B cell (primary cell): ENCODE results near the gene IGSF22. TPM values are rescaled to one million over a fixed set of nuclear protein-coding genes. Genes with fewer than 3 reads are reported as not detected.
A peak's percentile ranks its signal among the peaks of the same experiment; 100 is the strongest.

ENCODE experiments used
- ATAC-seq: fragments of 200-7000 bp; cut with Tn5 transposase; one replicate; pipeline ENCODE4 v1.10.0; 2021; ENCODE audit warnings: low read depth, mild to moderate bottlenecking, moderate number of reproducible peaks, moderate library complexity
- CTCF ChIA-PET: fragments of 350-600 bp; sonication (Branson Sonifier 250); formaldehyde crosslinking; loops from one replicate; lab custom pipeline; 2021; ENCODE audit warnings: antibody characterized with exemption, inconsistent platforms; lab: Charles Lee
- POLR2A ChIA-PET: fragments of 350-600 bp; sonication (Branson Sonifier 250); formaldehyde crosslinking; loops from one replicate; lab custom pipeline; 2021; ENCODE audit warnings: antibody characterized with exemption; lab: Charles Lee
- DNase-seq: peaks from one replicate; pipeline ENCODE4 v3.0.0; 2013
- H2AFZ ChIP-seq: 2 replicates; pipeline ENCODE4 v1.6.1; 2012; ENCODE audit warnings: mild to moderate bottlenecking, low read depth, low read length; ENCODE audit not compliant: insufficient read depth, poor library complexity, severe bottlenecking
- H3K27ac ChIP-seq, 2 donors: 1 replicate in 1 of 2; 2 replicates in 1 of 2; pipeline ENCODE4 v1.5.1; 2012 to 2013; ENCODE audit warnings: low read length in 2 of 2, mild to moderate bottlenecking in 2 of 2, moderate library complexity in 1 of 2
- H3K27me3 ChIP-seq, 4 experiments: fragments of 200-600 bp in 1 of 4; sonication (generic) in 1 of 4; replicated peaks in 1 of 4; 1 replicate in 2 of 4; 2 replicates in 2 of 4; pipeline versions ENCODE4 v1.6.1 to v1.7.0; 2013 to 2016; ENCODE audit warnings: low read length in 3 of 4, mild to moderate bottlenecking in 2 of 4, mixed read lengths in 1 of 4, moderate library complexity in 1 of 4; ENCODE audit not compliant: insufficient read depth in 4 of 4, control insufficient read depth in 3 of 4; ENCODE audit errors: control extremely low read depth in 1 of 4
- H3K36me3 ChIP-seq, 2 experiments: replicated peaks in 1 of 2; 1 replicate in 1 of 2; 2 replicates in 1 of 2; pipeline versions ENCODE4 v1.6.1 to v1.7.1; 2013; ENCODE audit warnings: low read length in 1 of 2; ENCODE audit not compliant: insufficient read depth in 2 of 2, control insufficient read depth in 1 of 2; ENCODE audit errors: control extremely low read depth in 1 of 2, extremely low read depth in 1 of 2
- H3K4me1 ChIP-seq, 2 donors: fragments of 200-600 bp in 1 of 2; sonication (generic) in 1 of 2; 1 replicate in 1 of 2; 2 replicates in 1 of 2; pipeline versions ENCODE4 v1.5.1 to v1.6.1; 2013 to 2017; ENCODE audit warnings: low read length in 2 of 2; ENCODE audit not compliant: control insufficient read depth in 2 of 2, insufficient read depth in 2 of 2
- H3K4me2 ChIP-seq: replicated peaks from 2 replicates; pipeline ENCODE3; 2012; ENCODE audit warnings: mild to moderate bottlenecking, low read depth, low read length; ENCODE audit not compliant: poor library complexity, severe bottlenecking
- H3K4me3 ChIP-seq, 5 experiments: fragments of 200-600 bp in 1 of 5; sonication (generic) in 1 of 5; 1 replicate in 3 of 5; 2 replicates in 2 of 5; pipeline versions ENCODE4 v1.5.1 to v1.7.0; 2011 to 2016; ENCODE audit warnings: low read length in 4 of 5, mild to moderate bottlenecking in 4 of 5, low read depth in 2 of 5, control low read depth in 1 of 5, moderate library complexity in 1 of 5; ENCODE audit not compliant: insufficient read depth in 1 of 5; ENCODE audit errors: control extremely low read depth in 1 of 5, extremely low read depth in 1 of 5
- H3K79me2 ChIP-seq: fragments of 200-600 bp; sonication (generic); one replicate; pipeline ENCODE4 v1.6.0; 2016; ENCODE audit warnings: low read length; ENCODE audit not compliant: control insufficient read depth, insufficient read depth
- H3K9ac ChIP-seq: fragments of 200-600 bp; sonication (generic); 2 replicates; pipeline ENCODE4 v1.6.1; 2017; ENCODE audit warnings: mild to moderate bottlenecking, low read length, moderate library complexity
- H3K9me3 ChIP-seq, 3 donors: one replicate each; pipeline versions ENCODE4 v1.6.1 to v1.7.1; 2013; ENCODE audit warnings: low read length in 2 of 3; ENCODE audit not compliant: control insufficient read depth in 2 of 3, insufficient read depth in 1 of 3; ENCODE audit errors: control extremely low read depth in 1 of 3
- H4K20me1 ChIP-seq: 2 replicates; pipeline ENCODE4 v1.6.0; 2012; ENCODE audit warnings: mild to moderate bottlenecking, low read length; ENCODE audit not compliant: insufficient read depth, control insufficient read depth, poor library complexity, severe bottlenecking
- H3K27ac Mint-ChIP-seq: one replicate; pipeline ENCODE4 v1.8.0; 2021; ENCODE audit warnings: mixed read lengths
- H3K27me3 Mint-ChIP-seq: one replicate; pipeline ENCODE4 v1.8.0; 2021; ENCODE audit warnings: mixed read lengths
- H3K4me1 Mint-ChIP-seq: one replicate; pipeline ENCODE4 v1.8.0; 2021; ENCODE audit warnings: mixed read lengths
- H3K4me3 Mint-ChIP-seq: one replicate; pipeline ENCODE4 v1.8.0; 2021; ENCODE audit warnings: mixed read lengths
- H3K9me3 Mint-ChIP-seq: one replicate; pipeline ENCODE4 v1.8.0; 2022; ENCODE audit warnings: mixed read lengths; ENCODE audit not compliant: insufficient read depth
- EZH2 ChIP-seq: IDR thresholded peaks from 2 replicates; pipeline ENCODE4 v1.6.1; 2012; ENCODE audit warnings: borderline replicate concordance, low read depth, mild to moderate bottlenecking, moderate library complexity, low read length; ENCODE audit not compliant: insufficient read depth, poor library complexity, severe bottlenecking
- WGBS: methylation state at CpG from one replicate; pipeline ENCODE4 v1.1.5; 2013; ENCODE audit warnings: missing lambda C conversion rate; ENCODE audit not compliant: insufficient coverage; 5-methylcytosine and 5-hydroxymethylcytosine counted together
- intact Hi-C: fragments of 100-400 bp; cut with micrococcal nuclease; formaldehyde crosslinking; loops from one replicate; pipeline ENCODE4 v1.10.0; 2022
- polyA plus RNA-seq: library from polyadenylated mRNA; depleted of rRNA; stranded (reverse); fragments of >200 nt; gene quantifications from 2 replicates; pipeline ENCODE4 v1.2.3, GENCODE V29; 2012
- total RNA-seq, 2 donors: library from RNA; stranded (reverse); fragments of 120-200 nt in 1 of 2; gene quantifications; 1 replicate in 1 of 2; 2 replicates in 1 of 2; pipeline versions ENCODE4 v1.2.3 to v1.2.4, GENCODE V29; 2013 to 2022
- TF ChIP-seq, protein P1 (sequence below): fragments of 200-600 bp; IDR thresholded peaks from one replicate; pipeline ENCODE4 v1.8.0; 2022; ENCODE audit warnings: antibody characterized with exemption, mild to moderate bottlenecking

IGSF22 gene
- total and polyA plus RNA-seq, 2 donors (not counting 1 experiment from before 2014, with no cell fraction given) = 0.91 to 2.6 TPM

DNA sequence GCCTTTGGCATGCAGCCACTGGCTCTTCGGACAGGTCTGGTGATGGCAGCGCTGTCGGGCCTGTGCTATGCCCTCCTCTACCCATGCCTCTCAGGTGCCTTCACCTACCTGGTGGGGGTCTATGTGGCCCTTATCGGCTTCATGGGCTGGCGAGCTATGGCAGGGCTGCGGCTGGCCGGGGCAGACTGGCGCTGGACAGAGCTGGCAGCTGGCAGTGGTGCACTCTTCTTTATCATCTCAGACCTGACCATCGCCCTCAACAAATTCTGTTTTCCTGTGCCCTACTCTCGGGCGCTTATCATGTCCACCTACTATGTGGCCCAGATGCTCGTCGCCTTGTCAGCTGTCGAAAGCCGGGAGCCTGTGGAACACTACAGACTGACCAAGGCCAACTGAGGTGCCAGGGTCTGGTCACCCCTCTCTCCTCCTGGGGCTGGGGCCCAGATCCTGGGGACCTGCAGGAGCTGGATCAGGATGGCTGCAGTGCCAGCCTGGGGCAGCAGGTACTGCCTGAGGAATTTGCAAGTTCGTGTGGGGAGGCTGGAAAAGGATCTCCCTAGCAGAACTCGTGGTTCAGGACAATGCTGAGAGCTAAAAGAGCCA is 24.3 kb downstream of the IGSF22 start:
- CTCF ChIA-PET = interaction anchor here (0.9 kb wide), 1 partner anchor 30 kb away, joined by 3 read pairs; no protein-coding TSS in a partner anchor
- no peak for ATAC-seq

DNA sequence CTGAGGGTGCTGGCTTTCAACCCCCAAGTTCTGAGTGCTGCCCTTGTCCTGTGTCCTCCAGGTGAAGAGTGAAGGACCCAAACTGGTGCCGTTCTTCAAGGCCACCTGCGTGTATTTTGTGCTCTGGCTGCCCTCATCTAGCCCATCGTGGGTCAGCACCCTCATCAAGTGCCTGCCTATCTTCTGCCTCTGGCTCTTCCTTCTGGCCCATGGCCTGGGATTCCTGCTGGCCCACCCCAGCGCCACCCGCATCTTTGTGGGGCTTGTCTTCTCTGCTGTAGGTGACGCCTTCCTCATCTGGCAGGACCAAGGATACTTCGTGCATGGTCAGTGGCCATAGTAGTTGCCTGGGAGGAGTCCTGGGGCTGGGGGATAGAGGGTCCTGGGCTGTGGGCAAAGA is 25.1 kb downstream of the IGSF22 start:
- peaks cover 0 to 20% (median 0%) of the 10 kb centered on the region in 4 experiments for H3K27me3 ChIP-seq
- no peaks in the 10 kb centered on the region for H3K79me2 ChIP-seq
- peak overlapping the region; percentile 38 for H3K4me3 Mint-ChIP-seq
- H3K9me3 ChIP-seq = peaks cover 0 to 3% (median 0%) of the 10 kb centered on the region in 3 donors
- CTCF ChIA-PET = no interaction called here
- intact Hi-C loops = no loop called here
- POLR2A ChIA-PET = no interaction called here
- no peak overlapping the region for H3K27ac ChIP-seq
- no peaks in the 10 kb centered on the region for H4K20me1 ChIP-seq
- WGBS = 99% methylated on average over 7 of the region's 7 CpGs
- no peak overlapping the region for H3K4me2 ChIP-seq
- ATAC-seq = no peak
- DNase-seq = no peak
- H2AFZ ChIP-seq = no peak overlapping the region
- peaks cover 23% of the 10 kb centered on the region for H3K27me3 Mint-ChIP-seq
- TF ChIP-seq, protein P1, sequence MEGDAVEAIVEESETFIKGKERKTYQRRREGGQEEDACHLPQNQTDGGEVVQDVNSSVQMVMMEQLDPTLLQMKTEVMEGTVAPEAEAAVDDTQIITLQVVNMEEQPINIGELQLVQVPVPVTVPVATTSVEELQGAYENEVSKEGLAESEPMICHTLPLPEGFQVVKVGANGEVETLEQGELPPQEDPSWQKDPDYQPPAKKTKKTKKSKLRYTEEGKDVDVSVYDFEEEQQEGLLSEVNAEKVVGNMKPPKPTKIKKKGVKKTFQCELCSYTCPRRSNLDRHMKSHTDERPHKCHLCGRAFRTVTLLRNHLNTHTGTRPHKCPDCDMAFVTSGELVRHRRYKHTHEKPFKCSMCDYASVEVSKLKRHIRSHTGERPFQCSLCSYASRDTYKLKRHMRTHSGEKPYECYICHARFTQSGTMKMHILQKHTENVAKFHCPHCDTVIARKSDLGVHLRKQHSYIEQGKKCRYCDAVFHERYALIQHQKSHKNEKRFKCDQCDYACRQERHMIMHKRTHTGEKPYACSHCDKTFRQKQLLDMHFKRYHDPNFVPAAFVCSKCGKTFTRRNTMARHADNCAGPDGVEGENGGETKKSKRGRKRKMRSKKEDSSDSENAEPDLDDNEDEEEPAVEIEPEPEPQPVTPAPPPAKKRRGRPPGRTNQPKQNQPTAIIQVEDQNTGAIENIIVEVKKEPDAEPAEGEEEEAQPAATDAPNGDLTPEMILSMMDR = no peak
- no peak for TF ChIP-seq EZH2
- H3K27ac Mint-ChIP-seq = no peak overlapping the region
- H3K4me1 ChIP-seq = peaks cover 21 to 24% of the 10 kb centered on the region in 2 donors
- H3K4me1 Mint-ChIP-seq = peaks cover 28% of the 10 kb centered on the region
- H3K4me3 ChIP-seq = no peak overlapping the region
- no peaks in the 10 kb centered on the region for H3K36me3 ChIP-seq
- H3K9me3 Mint-ChIP-seq = no peaks in the 10 kb centered on the region
- no peak overlapping the region for H3K9ac ChIP-seq

More for the DNA sequence above, 24.3 kb downstream of the IGSF22 start:
- no peaks in the 10 kb centered on the region for H4K20me1 ChIP-seq
- H3K27me3 Mint-ChIP-seq = peaks cover 23% of the 10 kb centered on the region
- peaks cover 0 to 22% (median 0%) of the 10 kb centered on the region in 4 experiments for H3K27me3 ChIP-seq
- H2AFZ ChIP-seq = no peak overlapping the region
- H3K4me2 ChIP-seq = no peak overlapping the region
- no peaks in the 10 kb centered on the region for H3K79me2 ChIP-seq
- peaks cover 0 to 3% (median 0%) of the 10 kb centered on the region in 3 donors for H3K9me3 ChIP-seq
- H3K4me3 Mint-ChIP-seq = no peak overlapping the region
- intact Hi-C loops = no loop called here
- no peak for DNase-seq
- H3K27ac ChIP-seq = no peak overlapping the region
- no peak overlapping the region for H3K9ac ChIP-seq
- 93% methylated on average over 16 of the region's 17 CpGs for WGBS
- POLR2A ChIA-PET = no interaction called here
- no peak overlapping the region for H3K4me3 ChIP-seq
- no peaks in the 10 kb centered on the region for H3K9me3 Mint-ChIP-seq
- TF ChIP-seq, protein P1 = no peak
- TF ChIP-seq EZH2 = no peak
- peaks cover 27 to 31% of the 10 kb centered on the region in 2 donors for H3K4me1 ChIP-seq
- H3K36me3 ChIP-seq = no peaks in the 10 kb centered on the region
- no peak overlapping the region for H3K27ac Mint-ChIP-seq
- H3K4me1 Mint-ChIP-seq = peaks cover 34% of the 10 kb centered on the region
